ENCODE results near the gene CD99. TPM values are rescaled to one million over a fixed set of nuclear protein-coding genes. Genes with fewer than 3 reads are reported as not detected.

CD99 gene
- total RNA-seq, 4 donors from 2014 or later, result 248 to 635 (median 378) TPM

Other genes starting within 250 kb of the CD99 start
- gene DHRSX, start 190.3 kb upstream of the CD99 start, total RNA-seq, result 10 to 100 TPM; 17.0 to 34.2 (median 24.5) TPM
- 10 to 100 TPM; 24.1 to 46.5 (median 40.2) TPM for gene ZBED1, start 190.3 kb upstream of the CD99 start, total RNA-seq
- 10 to 100 TPM in 3 of 4 donors, 1 to 10 TPM in 1; 7.8 to 22.7 (median 14.2) TPM for gene XG, start 60.7 kb downstream of the CD99 start, total RNA-seq
- 100 to 1,000 TPM; 122 to 289 (median 183) TPM for gene GYG2, start 137.6 kb downstream of the CD99 start, total RNA-seq
- 10 to 100 TPM; 27.1 to 35.2 (median 34.5) TPM for gene ARSD, start 238.0 kb downstream of the CD99 start, total RNA-seq